HUES64 (cell line): ENCODE measurements around the gene ST6GALNAC3.
"Not testable (repeated sequence)": the region's sequence is repeated elsewhere in the genome, so short reads cannot be mapped to it uniquely, and the experiment has no call there.

Experiments used
- H3K27ac ChIP-seq: 2 replicates; pipeline ENCODE4 v1.7.0; 2013; ENCODE audit warnings: low read depth, low read length, inconsistent platforms
- H3K27me3 ChIP-seq: 2 replicates; pipeline ENCODE4 v1.6.1; 2013; ENCODE audit warnings: mild to moderate bottlenecking, low read length; ENCODE audit not compliant: insufficient read depth
- H3K36me3 ChIP-seq: 2 replicates; pipeline ENCODE4 v1.6.1; 2013; ENCODE audit warnings: mild to moderate bottlenecking, low read length; ENCODE audit not compliant: insufficient read depth
- H3K4me1 ChIP-seq: 2 replicates; pipeline ENCODE4 v1.6.1; 2013; ENCODE audit warnings: mild to moderate bottlenecking, low read length, moderate library complexity; ENCODE audit not compliant: insufficient read depth
- H3K4me3 ChIP-seq: 2 replicates; pipeline ENCODE4 v1.5.1; 2013; ENCODE audit warnings: mild to moderate bottlenecking, low read length, moderate library complexity
- H3K9ac ChIP-seq: 2 replicates; pipeline ENCODE4 v1.6.1; 2013; ENCODE audit warnings: mild to moderate bottlenecking, low read depth, low read length
- H3K9me3 ChIP-seq: 2 replicates; pipeline ENCODE4 v1.6.1; 2013; ENCODE audit warnings: low read depth, low read length; ENCODE audit not compliant: insufficient read depth
- WGBS: fragments of 150-250, 120-280 bp; methylation state at CpG from one replicate; pipeline ENCODE4 v1.1.7; 2013; ENCODE audit warnings: missing lambda C conversion rate; 5-methylcytosine and 5-hydroxymethylcytosine counted together

ST6GALNAC3 gene

DNA sequence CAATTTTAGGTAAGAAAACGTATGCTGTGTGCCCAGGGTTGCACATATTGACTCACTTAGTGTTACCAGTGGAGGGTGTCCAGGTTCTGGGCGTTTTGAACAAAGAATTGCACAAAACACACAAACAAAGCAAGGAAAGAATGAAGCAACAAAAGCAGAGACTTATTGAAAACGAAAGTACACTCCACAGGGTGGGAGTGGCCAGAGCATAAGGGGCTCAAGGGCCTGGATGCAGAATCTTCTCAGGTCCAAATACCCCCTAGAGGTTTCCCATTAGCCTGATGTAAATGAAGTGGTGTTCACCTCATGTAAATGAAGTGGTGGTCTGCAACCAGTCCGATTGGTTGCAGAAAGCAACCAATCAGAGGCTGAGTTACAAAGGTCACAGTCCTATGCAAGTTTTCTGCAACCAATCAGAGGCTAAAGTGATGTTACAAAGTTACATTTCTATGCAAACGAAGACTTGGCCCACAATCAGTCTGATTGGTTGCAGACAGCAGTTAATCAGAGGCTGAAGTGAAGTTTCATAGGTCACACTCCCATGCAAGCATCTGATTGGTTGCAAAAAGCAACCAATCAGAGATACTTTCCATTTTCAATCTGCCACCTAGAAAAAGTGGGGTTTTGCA lies 228.3 kb downstream of the ST6GALNAC3 start:
- WGBS: 88% methylated on average over 5 of the region's 5 CpGs
- no peak overlapping the region for H3K9ac ChIP-seq
- H3K27ac ChIP-seq: no peak overlapping the region
- no peaks in the 10 kb centered on the region for H3K9me3 ChIP-seq
- no peaks in the 10 kb centered on the region for H3K36me3 ChIP-seq
- no peaks in the 10 kb centered on the region for H3K27me3 ChIP-seq
- H3K4me3 ChIP-seq: no peak overlapping the region
- peaks cover 23% of the 10 kb centered on the region for H3K4me1 ChIP-seq

DNA sequence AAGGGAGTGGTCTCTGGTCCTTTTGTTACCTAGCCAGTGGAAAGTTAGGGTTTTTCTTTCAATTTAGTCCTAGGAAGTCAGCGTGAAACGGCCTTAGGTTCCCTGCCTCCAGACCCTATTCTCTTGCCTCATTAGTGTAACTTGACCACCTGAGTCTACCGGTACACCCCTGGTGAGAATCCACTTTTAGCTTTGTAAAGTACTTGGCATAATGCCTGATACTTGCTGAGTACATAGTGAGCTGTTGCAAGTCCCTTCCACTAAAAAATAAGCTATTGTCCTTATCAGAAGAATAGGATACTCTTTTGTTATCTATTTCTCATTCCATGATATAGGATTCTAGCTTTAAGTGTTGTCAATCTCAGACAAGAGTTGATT lies 228.8 kb downstream of the ST6GALNAC3 start:
- no peaks in the 10 kb centered on the region for H3K36me3 ChIP-seq
- peaks cover 19% of the 10 kb centered on the region for H3K4me1 ChIP-seq
- no peak overlapping the region for H3K27ac ChIP-seq
- H3K27me3 ChIP-seq: no peaks in the 10 kb centered on the region
- H3K9ac ChIP-seq: no peak overlapping the region
- H3K9me3 ChIP-seq: no peaks in the 10 kb centered on the region
- WGBS: 78% methylated on average over 3 of the region's 3 CpGs
- no peak overlapping the region for H3K4me3 ChIP-seq

DNA sequence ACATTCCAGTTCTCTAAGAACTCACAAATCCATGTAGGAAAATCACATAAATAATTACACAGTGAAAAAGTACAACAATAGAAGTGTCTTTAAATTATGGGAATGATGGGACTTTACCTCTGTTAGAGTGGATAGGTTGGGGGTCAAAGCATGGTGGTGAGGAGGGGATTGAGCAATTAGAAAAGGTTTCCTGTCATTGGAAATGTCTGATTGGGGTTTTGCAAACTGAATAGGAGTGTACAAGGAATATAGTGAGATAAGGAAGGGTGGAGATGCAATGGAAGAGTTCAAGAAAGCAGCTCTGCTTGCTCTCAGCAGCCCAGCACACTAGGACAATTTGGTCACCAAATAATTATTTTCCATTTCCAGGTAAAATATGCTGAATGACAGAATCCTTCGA lies 238.8 kb downstream of the ST6GALNAC3 start:
- Histone ChIP-seq H3K9ac (no peak overlapping the region), H3K27me3 (no peaks in the 10 kb centered on the region), H3K27ac (no peak overlapping the region), H3K4me1 (peaks cover 19% of the 10 kb centered on the region), H3K9me3 (0 out of 2 replicates have a peak, but pooled peaks cover 2% of the 10 kb centered on the region), H3K4me3 (no peak overlapping the region), H3K36me3 (no peaks in the 10 kb centered on the region)
- WGBS: 81% methylated on average over 1 of the region's 1 CpG

- Histone ChIP-seq H3K27me3 (no peaks in the 10 kb centered on the region), H3K9me3 (0 out of 2 replicates have a peak, but pooled peaks cover 2% of the 10 kb centered on the region), H3K9ac (no peak overlapping the region), H3K4me3 (no peak overlapping the region), H3K4me1 (peaks cover 25% of the 10 kb centered on the region), H3K27ac (no peak overlapping the region), H3K36me3 (no peaks in the 10 kb centered on the region)
- WGBS: 85% methylated on average over 2 of the region's 2 CpGs
Observed at GRCh38 chr1:76314730-76315129, 240.2 kb downstream of the ST6GALNAC3 start.

- H3K9me3 ChIP-seq: 0 out of 2 replicates have a peak, but pooled peaks cover 2% of the 10 kb centered on the region
- WGBS: 88% methylated on average over 2 of the region's 2 CpGs
Observed at GRCh38 chr1:76317299-76317900, 242.9 kb downstream of the ST6GALNAC3 start.

DNA sequence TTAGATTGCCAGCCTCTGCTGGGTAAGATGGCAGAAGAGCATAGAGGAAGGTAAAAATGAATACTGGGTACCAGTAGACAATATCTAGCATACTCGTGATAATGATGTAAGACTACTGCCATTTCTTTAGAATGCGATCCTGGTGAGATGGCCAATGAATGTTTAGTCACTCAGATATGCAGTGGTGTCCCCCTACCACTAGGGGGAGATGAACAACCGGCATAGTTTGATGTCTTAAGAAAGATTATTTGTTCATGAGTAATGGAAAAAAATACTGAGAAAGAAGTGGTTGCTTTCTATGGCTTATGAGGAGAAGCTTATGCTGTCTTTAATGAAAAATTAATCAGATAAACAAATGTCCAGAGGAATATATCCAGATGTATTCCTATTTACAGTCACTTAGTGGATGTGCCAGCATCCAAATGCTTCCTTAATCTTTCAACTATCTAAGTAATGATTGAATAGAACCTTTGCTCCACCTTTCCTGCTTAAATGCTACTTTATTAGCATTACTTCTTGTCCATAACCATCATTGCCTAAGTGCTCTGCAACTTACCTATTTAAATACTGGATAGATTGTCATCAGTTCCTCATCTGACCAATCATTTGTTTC lies 256.6 kb downstream of the ST6GALNAC3 start:
- no peaks in the 10 kb centered on the region for H3K36me3 ChIP-seq
- H3K4me3 ChIP-seq: no peak overlapping the region
- H3K27me3 ChIP-seq: no peaks in the 10 kb centered on the region
- H3K27ac ChIP-seq: no peak overlapping the region
- H3K9me3 ChIP-seq: no peaks in the 10 kb centered on the region
- H3K4me1 ChIP-seq: no peaks in the 10 kb centered on the region
- WGBS: 44% methylated on average over 3 of the region's 3 CpGs
- H3K9ac ChIP-seq: no peak overlapping the region

More at GRCh38 chr1:76317299-76317900, 242.9 kb downstream of the ST6GALNAC3 start:
- Histone ChIP-seq H3K9ac (no peak overlapping the region), H3K27ac (no peak overlapping the region), H3K36me3 (no peaks in the 10 kb centered on the region), H3K4me3 (no peak overlapping the region), H3K4me1 (peaks cover 25% of the 10 kb centered on the region), H3K27me3 (no peaks in the 10 kb centered on the region)

DNA sequence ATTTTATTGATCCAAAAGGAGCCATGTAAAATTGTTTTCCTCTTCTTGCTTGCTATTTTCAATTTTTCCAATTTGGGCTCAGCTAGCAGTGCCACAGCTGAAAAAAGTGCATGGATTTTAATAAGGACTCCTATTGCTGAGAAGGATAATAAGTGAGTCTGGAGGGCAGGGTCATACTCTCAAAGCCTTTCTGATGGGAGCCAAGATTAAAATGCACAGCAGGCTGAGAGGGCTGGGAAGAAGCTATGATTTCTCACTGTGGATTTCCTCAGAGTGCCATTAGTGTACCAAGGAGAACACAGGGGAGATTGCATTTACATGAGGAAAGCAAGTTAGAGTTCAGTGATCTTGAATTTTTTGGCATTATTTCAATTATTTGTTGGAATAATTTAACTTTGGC lies 261.3 kb downstream of the ST6GALNAC3 start:
- no peak overlapping the region for H3K4me3 ChIP-seq
- no peaks in the 10 kb centered on the region for H3K4me1 ChIP-seq
- no peak overlapping the region for H3K9ac ChIP-seq
- no peaks in the 10 kb centered on the region for H3K9me3 ChIP-seq
- H3K27me3 ChIP-seq: no peaks in the 10 kb centered on the region
- no peak overlapping the region for H3K27ac ChIP-seq
- H3K36me3 ChIP-seq: no peaks in the 10 kb centered on the region

DNA sequence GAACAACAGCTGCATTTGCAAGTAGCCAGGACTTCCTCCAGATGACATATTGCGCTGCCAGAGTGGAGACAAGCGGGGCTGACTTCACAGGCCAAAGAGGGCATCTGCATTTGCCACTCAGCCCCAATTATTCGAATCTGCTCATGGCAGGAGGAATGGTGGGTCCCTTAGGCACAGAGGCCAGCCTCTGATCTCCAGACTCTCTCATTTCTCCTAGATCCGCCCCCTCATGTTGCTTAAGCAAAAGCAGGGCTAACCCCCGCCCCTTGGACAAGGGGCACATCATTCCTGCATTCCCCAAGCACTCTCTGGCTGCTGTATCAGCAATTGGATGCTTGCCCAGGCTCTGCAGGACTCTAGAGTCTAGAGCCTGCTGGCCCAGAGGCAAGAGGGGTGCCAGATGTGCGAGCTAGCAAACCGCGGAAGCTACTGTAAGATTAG lies 262.4 kb downstream of the ST6GALNAC3 start:
- Histone ChIP-seq H3K27me3 (no peaks in the 10 kb centered on the region), H3K27ac (no peak overlapping the region), H3K4me3 (no peak overlapping the region), H3K9me3 (no peaks in the 10 kb centered on the region), H3K9ac (no peak overlapping the region), H3K36me3 (no peaks in the 10 kb centered on the region), H3K4me1 (no peaks in the 10 kb centered on the region)
- 95% methylated on average over 8 of the region's 8 CpGs for WGBS

DNA sequence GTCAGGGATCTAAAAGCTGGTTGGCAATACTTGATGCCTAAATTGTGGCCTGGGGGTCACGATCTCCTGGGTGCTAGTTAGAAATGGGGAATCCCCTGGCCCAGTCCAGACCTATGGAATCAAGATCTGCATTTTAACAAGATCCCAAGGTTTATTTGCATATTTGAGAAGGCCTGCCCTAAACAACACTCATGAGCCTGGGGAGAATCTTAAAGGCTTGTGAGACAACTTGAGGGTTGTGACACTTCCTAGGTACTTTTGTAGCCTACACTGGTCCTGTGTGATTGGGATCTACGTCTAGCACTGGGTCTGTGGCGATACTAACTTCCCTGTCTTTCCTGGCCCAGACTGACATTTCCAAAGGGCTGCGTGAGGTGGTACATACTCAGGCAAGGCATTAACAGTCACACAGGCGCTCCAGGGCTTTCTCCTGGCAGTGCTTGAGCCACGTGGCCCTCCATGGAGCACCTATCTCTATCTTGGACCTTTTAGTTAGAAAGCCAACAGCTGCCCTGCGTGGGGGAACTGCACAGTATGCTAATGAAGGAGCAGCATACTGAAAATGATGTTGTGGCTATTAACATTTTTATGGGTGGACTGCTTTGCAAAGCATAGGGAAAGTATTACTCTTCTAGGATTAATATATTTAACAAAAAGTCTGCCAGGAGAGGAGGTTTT lies 263.1 kb downstream of the ST6GALNAC3 start:
- 90% methylated on average over 7 of the region's 7 CpGs for WGBS
- Histone ChIP-seq H3K9me3 (no peaks in the 10 kb centered on the region), H3K9ac (no peak overlapping the region), H3K27ac (no peak overlapping the region), H3K4me3 (no peak overlapping the region), H3K27me3 (no peaks in the 10 kb centered on the region), H3K36me3 (no peaks in the 10 kb centered on the region), H3K4me1 (no peaks in the 10 kb centered on the region)

GRCh38 chr1:76340056-76340455 lies 265.5 kb downstream of the ST6GALNAC3 start:
- Histone ChIP-seq H3K27me3 (no peaks in the 10 kb centered on the region), H3K4me1 (no peaks in the 10 kb centered on the region), H3K9me3 (no peaks in the 10 kb centered on the region), H3K9ac (no peak overlapping the region), H3K4me3 (no peak overlapping the region), H3K27ac (no peak overlapping the region), H3K36me3 (no peaks in the 10 kb centered on the region)
- 91% methylated on average over 2 of the region's 2 CpGs for WGBS

DNA sequence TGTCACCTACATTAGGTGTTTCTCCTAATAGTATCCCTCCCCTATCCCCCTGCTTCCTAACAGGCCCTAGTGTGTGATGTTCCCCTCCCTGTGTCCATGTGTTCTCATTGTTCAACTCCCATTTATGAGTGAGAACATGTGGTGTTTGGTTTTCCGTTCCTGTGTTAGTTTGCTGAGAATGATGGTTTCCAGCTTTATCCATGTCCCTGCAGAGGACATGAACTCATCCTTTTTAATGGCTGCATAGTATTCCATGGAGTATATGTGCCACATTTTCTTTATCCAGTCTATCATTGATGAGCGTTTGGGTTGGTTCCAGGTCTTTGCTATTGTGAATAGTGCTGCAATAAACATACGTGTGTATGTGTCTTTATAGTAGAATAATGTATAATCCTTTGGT lies 267.3 kb downstream of the ST6GALNAC3 start:
- WGBS: 97% methylated on average over 2 of the region's 3 CpGs
- H3K4me1 ChIP-seq: not testable (repeated sequence)

More for the DNA sequence above, 267.3 kb downstream of the ST6GALNAC3 start:
- H3K9ac ChIP-seq, H3K9me3 ChIP-seq, H3K27me3 ChIP-seq, H3K36me3 ChIP-seq, H3K4me3 ChIP-seq, H3K27ac ChIP-seq: not testable (repeated sequence)
